Cerebellar nuclear complex (tissue), 1 donor: Measurements from ENCODE around the gene RRAD.

Source experiments
- DNase-seq, 2 experiments: peaks; one replicate each; lab custom pipeline; 2025; lab: John Stamatoyannopoulos, UW

The RRAD gene

DNA sequence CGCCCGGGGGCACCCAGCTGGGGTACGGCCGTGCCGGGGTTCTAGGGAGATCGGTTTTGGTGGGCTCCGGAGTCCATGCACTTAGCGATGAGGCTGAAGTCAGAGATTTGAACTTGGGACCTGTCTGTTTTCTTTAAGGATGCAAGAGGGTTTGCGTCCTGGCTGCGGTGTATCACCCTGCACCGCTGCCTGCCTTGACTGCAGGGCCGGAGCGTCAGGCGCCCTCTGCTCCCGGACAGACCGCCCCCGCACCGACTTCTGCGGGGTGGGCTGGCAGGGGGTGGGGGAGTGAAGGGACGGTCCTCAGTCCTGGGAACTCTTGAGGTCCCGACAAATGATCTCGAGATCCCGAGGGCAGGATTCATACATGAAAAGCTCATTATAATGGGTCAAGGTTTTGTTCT, 44.3 kb downstream of the RRAD start:
- DNase-seq, result no peak

DNA sequence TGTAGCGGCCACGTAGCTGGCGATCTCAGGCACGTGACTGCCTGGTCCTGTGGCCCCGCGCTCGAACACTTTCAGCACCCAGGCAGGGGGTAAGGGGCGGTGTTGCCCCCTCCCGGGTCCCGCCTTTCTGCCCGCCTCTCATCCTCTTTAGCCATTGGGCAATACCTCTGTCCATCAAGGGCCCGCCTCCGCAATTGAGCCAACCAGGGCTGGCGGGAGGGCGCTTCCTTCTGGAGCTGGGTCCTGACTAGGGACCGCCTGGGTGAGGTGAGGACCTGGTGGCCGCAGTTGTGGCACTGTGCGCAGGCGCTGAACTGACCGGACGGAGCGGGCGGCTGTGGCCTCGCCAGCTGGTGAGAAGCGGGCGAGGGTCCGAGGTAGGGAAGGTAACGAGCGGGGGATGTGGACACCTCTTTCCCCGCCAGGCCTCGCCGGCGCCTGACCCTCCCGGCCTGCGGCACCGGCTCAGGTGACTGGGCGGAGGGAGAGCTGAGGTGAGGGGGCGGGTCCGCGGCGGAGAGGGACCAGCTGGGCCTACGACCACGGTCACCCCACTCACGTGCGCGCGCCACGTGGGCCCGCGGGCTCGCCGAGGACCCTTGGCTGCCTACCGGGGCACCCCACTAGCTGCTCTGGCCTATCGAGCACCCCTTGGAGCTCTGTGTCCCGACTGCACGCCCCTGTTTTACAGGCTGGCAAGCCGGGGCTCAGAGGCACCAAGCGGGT, 44.9 kb downstream of the RRAD start, which contains the start of gene PDP2:
Gene PDP2, plus strand, starts transcription at position 228 of the 726 bp plus-strand sequence. CDS start 3,770 bp downstream, outside the sequence.
- DNase-seq, result peak; percentile 93 to 96

DNA sequence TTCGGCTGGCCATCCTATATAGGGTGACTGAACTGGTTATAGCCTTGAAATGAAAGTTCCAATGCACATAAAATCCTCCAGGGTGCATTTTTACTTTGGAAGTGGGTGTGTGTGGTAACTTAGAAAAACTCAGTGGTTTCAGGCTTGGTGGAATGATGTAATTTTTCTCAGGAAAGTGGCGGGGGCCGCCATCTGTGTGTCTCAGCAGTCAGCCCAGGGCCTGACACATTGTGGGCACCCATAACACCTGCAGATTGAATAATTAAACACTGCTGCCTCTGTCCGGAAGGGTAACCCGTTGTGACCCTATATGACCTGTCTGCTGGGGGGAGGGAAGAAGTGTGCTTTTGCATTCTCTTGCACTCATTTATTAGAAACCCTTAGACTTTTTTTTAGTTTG, 47.3 kb downstream of the RRAD start:
- DNase-seq, result no peak

DNA sequence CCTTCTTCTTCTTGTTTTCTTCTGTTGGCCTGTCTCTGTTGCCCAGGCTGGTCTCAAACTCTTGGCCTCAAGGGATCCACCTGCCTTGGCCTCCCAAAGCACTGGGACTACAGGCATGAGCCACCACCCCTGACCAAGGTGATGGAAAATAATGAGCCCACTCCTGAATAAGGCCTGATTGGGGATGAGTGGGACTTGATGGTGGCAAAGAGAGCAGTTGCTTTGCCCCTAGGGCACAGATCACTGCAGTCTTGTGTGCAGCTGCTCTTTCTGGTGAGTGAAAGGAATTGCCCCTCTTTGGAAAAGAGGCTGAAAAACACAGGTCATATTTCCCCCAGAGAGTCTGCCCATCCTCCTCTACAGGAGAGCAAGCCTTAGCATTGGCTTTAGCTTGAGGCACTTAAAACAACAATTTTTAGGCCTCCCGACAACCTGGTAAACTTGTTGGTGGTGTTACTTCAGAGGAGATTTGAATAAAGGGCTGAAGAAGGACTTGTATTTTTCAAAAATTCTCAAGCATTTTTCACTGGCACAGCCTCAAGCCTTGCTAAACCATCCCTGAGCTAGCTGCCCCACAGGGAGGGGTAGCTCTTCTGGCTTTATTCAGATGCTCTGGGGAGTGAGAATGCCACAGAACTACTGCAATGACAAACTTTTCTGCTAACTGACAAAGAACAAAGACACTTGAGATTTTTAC, 51.1 kb downstream of the RRAD start:
- DNase-seq, result no peak

DNA sequence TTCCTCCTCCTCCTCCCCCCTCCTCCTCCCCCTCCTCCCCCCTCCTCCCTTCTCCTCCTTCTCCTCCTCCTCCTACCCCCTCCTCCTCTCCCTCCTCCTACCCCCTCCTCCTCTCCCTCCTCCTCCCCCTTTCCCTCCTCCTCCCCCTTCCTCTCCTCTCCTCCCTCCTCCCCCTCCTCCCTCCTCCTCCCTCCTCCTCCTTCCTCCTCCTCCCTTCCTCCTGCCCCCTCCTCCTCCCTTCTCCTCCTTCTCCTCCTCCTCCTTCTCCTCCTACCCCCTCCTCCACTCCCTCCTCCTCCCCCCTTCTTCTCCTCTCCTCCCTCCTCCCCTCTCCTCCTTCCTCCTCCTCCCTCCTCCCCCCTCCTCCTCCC, 51.7 kb downstream of the RRAD start:
- DNase-seq, result no peak

DNA sequence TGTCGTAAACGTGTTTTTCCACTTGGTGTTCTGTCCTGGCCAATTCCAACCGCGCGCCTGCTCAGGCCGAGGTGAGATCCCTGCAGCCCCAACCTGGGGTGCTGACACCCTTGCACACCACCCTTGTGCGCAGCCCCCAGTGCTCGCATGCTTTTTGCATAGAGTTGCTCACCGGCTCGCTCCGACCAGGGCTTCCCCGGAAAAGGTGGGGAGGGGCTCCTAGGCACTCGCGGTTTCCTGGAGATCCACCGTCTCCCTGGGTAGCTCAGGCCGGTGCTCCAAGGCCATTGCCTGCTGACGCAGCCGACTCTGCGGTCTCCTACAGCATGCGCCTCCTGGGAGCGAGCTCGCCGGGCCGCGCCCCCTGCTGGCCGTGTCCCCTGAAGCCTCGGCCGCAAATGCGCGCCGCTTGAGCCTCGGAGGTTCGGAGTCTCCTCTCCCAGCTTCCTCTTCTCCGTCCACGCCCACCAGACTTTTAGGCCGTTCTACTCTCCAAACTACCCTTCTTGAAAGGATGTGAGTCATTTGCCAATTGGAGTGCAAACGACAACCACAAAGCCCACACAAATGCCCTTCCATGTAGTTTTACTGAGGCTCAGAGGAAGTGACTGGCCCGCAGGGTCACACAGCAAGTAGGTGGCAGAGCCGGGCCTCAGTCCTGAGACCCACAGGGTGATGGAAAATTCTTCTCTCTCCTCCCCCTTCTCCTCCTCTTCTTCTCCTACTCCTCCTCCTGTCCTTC, 52.2 kb downstream of the RRAD start:
- DNase-seq, result peak in 1 of 2 experiments; percentile 34

DNA sequence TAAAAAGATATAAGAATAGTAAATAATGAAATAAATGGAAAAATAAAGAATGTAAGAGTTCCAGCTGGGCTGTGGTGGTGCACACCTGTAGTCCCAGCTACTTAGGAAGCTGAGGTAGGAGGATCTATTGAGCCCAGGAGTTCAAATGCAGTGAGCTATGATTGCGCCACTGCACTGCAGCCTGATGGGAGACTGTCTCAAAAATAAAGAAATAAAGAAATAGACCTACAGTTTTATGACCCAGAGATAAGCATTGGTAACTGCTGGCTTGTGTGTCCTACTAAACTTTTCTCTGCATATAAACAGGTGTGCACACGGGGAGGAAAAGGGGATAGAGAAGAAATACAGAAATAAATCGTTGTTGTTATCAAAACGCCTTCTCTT, 52.8 kb downstream of the RRAD start:
- no peak for DNase-seq

DNA sequence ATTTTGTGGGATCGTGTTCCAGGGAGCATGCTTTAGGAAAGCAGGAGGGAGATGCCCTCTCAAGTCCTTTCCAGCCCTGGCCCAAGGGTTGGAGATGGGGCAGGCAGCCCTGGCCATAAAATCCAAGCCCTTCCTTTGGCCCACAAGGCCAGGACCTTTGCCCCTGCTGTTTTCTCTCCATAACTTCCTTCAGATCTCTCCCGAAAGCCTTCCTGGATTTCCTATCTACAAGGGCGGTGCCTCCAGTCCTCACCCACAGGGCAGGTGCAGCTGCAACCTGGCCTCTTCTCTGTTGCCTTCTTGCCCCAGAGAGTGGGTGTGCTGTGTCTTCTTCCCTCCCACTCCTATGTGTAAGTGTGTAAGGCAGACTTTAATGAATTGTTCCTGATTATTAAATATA, 53.5 kb downstream of the RRAD start:
- DNase-seq, result no peak
